Brain microvascular endothelial cell (primary cell): Measurements from ENCODE around the gene KLRK1.
"Not testable (repeated sequence)": the region's sequence is repeated elsewhere in the genome, so short reads cannot be mapped to it uniquely, and the experiment has no call there.

Experiments used
- DNase-seq: peaks from one replicate; pipeline ENCODE4 v3.0.0-alpha.2; 2020
- H3K27ac ChIP-seq: fragments of 250-450 bp; sonication (Bioruptor Pico); 2 replicates; pipeline ENCODE4 v1.5.1; 2020; ENCODE audit warnings: mild to moderate bottlenecking, moderate library complexity
- H3K27me3 ChIP-seq: fragments of 250-450 bp; sonication (Bioruptor Pico); replicated peaks from 2 replicates; pipeline ENCODE4 v1.5.1; 2020; ENCODE audit warnings: mild to moderate bottlenecking
- H3K36me3 ChIP-seq: fragments of 250-450 bp; sonication (Bioruptor Pico); replicated peaks from 2 replicates; pipeline ENCODE4 v1.5.1; 2020; ENCODE audit warnings: mild to moderate bottlenecking
- H3K4me3 ChIP-seq: 2 replicates; pipeline ENCODE4 v1.5.1; 2011; ENCODE audit warnings: low read depth, mild to moderate bottlenecking, control low read depth, low read length, moderate library complexity
- in situ Hi-C: cut with HindIII; loops from 2 replicates; pipeline ENCODE4 v1.10.0; 2017; ENCODE audit warnings: low sequenced_read_pairs, low pct_ligation_motif_present
- TF ChIP-seq, protein P1 (sequence below): IDR thresholded peaks from 2 replicates; pipeline ENCODE4 v1.5.1; 2011; ENCODE audit warnings: low read depth, mild to moderate bottlenecking, moderate library complexity, low read length, control low read depth, inconsistent platforms; ENCODE audit errors: missing control alignments

KLRK1 gene

DNA sequence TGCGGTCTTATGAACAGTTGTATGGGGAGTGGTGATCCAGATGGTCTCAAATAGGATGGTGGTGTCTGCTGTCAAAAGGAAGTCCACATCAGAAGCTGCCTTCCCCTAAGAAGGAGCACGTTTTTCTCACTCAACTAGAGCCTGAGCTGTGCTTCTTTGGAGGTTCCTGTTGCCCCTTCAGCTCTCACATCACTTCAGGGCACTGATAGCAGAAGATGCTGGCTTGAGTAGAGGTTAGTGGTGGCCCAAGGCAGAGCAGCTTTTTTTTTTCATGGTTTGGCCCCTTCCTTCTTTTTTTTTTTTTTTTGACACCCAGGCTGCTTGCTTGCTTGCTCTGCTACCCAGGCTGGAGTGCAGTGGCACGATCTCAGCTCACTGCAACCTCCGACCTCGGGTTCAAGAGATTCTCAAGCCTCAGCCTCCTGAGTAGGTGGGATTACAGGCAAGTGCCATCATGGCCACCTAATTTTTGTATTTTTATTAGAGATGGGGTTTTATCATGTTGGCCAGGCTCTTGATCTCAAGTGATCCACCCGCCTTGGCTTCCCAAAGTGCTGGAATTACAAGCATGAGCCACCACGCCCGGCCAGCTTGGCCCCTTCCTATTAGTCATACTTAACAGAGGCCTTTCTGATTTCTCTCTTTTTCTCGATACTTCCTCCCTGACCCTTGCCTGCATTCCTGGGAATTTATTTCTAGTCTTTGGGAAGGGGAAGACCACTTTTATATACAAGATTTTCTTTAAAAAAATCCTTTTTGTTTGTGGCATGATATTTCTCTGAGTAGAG, 50.6 kb downstream of the KLRK1 start:
- no peaks in the 10 kb centered on the region for H3K36me3 ChIP-seq
- DNase-seq, result peak; percentile 54
- no peak overlapping the region for H3K4me3 ChIP-seq
- TF ChIP-seq, protein P1, sequence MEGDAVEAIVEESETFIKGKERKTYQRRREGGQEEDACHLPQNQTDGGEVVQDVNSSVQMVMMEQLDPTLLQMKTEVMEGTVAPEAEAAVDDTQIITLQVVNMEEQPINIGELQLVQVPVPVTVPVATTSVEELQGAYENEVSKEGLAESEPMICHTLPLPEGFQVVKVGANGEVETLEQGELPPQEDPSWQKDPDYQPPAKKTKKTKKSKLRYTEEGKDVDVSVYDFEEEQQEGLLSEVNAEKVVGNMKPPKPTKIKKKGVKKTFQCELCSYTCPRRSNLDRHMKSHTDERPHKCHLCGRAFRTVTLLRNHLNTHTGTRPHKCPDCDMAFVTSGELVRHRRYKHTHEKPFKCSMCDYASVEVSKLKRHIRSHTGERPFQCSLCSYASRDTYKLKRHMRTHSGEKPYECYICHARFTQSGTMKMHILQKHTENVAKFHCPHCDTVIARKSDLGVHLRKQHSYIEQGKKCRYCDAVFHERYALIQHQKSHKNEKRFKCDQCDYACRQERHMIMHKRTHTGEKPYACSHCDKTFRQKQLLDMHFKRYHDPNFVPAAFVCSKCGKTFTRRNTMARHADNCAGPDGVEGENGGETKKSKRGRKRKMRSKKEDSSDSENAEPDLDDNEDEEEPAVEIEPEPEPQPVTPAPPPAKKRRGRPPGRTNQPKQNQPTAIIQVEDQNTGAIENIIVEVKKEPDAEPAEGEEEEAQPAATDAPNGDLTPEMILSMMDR, result no peak
- in situ Hi-C loops, result no loop called here
- no peaks in the 10 kb centered on the region for H3K27me3 ChIP-seq
- H3K27ac ChIP-seq, result no peak overlapping the region

- H3K27ac ChIP-seq, H3K36me3 ChIP-seq, H3K4me3 ChIP-seq, DNase-seq, H3K27me3 ChIP-seq, in situ Hi-C loops: not testable (repeated sequence)
Observed at GRCh38 chr12:10338470-10338869, 51.4 kb downstream of the KLRK1 start.

GRCh38 chr12:10336196-10336595, 53.6 kb downstream of the KLRK1 start:
- H3K4me3 ChIP-seq, in situ Hi-C loops, H3K36me3 ChIP-seq, H3K27ac ChIP-seq, H3K27me3 ChIP-seq, DNase-seq: not testable (repeated sequence)

DNA sequence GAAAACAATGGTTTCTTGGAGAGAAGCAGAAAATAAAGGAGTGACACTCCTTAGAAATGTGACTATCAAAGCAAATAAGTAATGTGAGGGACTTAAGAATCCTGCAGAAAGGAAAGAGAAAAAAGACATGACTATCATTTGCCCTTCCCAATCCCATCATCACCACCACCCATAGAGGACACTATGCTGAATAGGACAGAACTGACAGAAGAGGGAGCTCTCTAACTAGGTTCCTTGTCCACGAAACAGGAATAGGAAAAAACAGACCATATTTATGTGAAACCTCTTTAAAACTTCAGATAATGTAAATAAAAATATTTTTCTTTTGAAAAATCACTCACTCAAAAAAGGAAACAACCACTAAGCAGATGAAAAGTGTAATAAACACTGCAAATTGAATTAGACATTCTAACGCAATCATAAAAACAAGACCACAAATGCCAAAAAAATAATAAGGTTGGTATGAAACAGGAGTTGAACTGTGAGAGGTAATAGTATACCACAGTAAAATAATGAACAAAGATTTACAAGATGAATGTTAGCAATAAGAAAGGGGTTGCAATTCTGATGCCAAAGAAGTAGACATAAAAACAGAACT, 58.1 kb downstream of the KLRK1 start:
- no peaks in the 10 kb centered on the region for H3K36me3 ChIP-seq
- no peaks in the 10 kb centered on the region for H3K27me3 ChIP-seq
- H3K27ac ChIP-seq, result no peak overlapping the region
- in situ Hi-C loops, result no loop called here
- DNase-seq, result peak; percentile 41
- TF ChIP-seq, protein P1, result peak; percentile 82
- H3K4me3 ChIP-seq, result no peak overlapping the region

- H3K36me3 ChIP-seq, H3K4me3 ChIP-seq, in situ Hi-C loops, DNase-seq, H3K27ac ChIP-seq, H3K27me3 ChIP-seq: not testable (repeated sequence)
Observed at GRCh38 chr12:10328691-10329090, 61.1 kb downstream of the KLRK1 start.
